ENCODE data around the gene SNTN.

GRCh38 chr3:63607716-63608115 lies 44.8 kb upstream of the SNTN start:
- TF ChIP-seq, protein P1, sequence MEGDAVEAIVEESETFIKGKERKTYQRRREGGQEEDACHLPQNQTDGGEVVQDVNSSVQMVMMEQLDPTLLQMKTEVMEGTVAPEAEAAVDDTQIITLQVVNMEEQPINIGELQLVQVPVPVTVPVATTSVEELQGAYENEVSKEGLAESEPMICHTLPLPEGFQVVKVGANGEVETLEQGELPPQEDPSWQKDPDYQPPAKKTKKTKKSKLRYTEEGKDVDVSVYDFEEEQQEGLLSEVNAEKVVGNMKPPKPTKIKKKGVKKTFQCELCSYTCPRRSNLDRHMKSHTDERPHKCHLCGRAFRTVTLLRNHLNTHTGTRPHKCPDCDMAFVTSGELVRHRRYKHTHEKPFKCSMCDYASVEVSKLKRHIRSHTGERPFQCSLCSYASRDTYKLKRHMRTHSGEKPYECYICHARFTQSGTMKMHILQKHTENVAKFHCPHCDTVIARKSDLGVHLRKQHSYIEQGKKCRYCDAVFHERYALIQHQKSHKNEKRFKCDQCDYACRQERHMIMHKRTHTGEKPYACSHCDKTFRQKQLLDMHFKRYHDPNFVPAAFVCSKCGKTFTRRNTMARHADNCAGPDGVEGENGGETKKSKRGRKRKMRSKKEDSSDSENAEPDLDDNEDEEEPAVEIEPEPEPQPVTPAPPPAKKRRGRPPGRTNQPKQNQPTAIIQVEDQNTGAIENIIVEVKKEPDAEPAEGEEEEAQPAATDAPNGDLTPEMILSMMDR (IDR thresholded peaks at IDR 0.05) = no peak
- TF ChIP-seq POLR2A (IDR thresholded peaks at IDR 0.05) = no peak

Measured in adrenal gland (tissue), 5 donors.